Lower leg skin (tissue), 4 donors: ENCODE measurements around the gene IGSF9. TPM values are rescaled to one million over a fixed set of nuclear protein-coding genes. Genes with fewer than 3 reads are reported as not detected.

Source experiments
- DNase-seq, 2 donors: peaks; one replicate each; pipeline ENCODE4 v3.0.0-alpha.2; 2019; ENCODE audit warnings: low spot score in 2 of 2
- H3K4me3 ChIP-seq: fragments of 200-600 bp; sonication (generic); 2 replicates; pipeline ENCODE4 v1.5.1; 2017; ENCODE audit warnings: mild to moderate bottlenecking, low read depth; ENCODE audit not compliant: poor library complexity, severe bottlenecking
- POLR2A ChIP-seq, 2 donors: fragments of 450-650 bp; IDR thresholded peaks; one replicate each; pipeline ENCODE4 v1.6.1; 2016 to 2017; ENCODE audit warnings: antibody characterized with exemption in 2 of 2, mild to moderate bottlenecking in 1 of 2, moderate library complexity in 1 of 2
- WGBS, 2 donors: methylation state at CpG; one replicate each; pipeline ENCODE4 v1.1.5; 2018; 5-methylcytosine and 5-hydroxymethylcytosine counted together
- intact Hi-C: fragments of 100-400 bp; cut with DNase I; formaldehyde crosslinking; loops from one replicate; pipeline ENCODE4 v1.15.0; 2023; ENCODE audit warnings: low total_unique reads
- total RNA-seq, 4 donors: library from RNA; depleted of rRNA; stranded (reverse); fragments of >200 nt; gene quantifications; one replicate each; pipeline ENCODE4 v1.1.0, GENCODE V29; 2016
- TF ChIP-seq, protein P1 (sequence below), 3 donors: fragments of 450-650 bp; IDR thresholded peaks; one replicate each; pipeline ENCODE4 v1.5.1; 2016; ENCODE audit warnings: antibody characterized with exemption in 3 of 3, mild to moderate bottlenecking in 3 of 3, moderate library complexity in 2 of 3

Gene IGSF9
- total RNA-seq, 4 donors from 2014 or later = 17.7 to 29.6 (median 19.6) TPM

DNA sequence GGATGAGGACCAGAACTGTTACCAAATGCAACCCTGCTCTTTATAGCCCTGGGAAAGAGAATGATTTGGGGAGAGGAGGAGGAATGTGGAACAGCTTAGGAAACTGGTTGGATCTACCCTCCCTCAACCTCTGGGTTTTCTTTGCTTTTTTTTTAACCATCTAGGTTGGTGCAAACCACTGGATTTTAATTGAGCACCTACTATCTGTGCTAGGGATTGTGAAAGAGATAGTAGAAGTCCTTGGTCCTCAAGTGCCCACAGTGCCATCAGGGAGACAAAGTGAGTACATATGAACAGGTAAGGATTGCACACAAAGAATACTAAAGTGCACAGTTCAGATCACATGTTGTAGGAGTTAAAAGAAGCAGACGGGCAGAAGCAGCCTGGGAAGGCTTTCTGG lies 24.8 kb downstream of the IGSF9 start:
- no peak overlapping the region for H3K4me3 ChIP-seq
- no peak for DNase-seq
- TF ChIP-seq POLR2A (IDR thresholded peaks at IDR 0.05) = no peak
- TF ChIP-seq, protein P1, sequence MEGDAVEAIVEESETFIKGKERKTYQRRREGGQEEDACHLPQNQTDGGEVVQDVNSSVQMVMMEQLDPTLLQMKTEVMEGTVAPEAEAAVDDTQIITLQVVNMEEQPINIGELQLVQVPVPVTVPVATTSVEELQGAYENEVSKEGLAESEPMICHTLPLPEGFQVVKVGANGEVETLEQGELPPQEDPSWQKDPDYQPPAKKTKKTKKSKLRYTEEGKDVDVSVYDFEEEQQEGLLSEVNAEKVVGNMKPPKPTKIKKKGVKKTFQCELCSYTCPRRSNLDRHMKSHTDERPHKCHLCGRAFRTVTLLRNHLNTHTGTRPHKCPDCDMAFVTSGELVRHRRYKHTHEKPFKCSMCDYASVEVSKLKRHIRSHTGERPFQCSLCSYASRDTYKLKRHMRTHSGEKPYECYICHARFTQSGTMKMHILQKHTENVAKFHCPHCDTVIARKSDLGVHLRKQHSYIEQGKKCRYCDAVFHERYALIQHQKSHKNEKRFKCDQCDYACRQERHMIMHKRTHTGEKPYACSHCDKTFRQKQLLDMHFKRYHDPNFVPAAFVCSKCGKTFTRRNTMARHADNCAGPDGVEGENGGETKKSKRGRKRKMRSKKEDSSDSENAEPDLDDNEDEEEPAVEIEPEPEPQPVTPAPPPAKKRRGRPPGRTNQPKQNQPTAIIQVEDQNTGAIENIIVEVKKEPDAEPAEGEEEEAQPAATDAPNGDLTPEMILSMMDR (IDR thresholded peaks at IDR 0.05) = no peak
- intact Hi-C loops = no loop called here
- WGBS, 2 donors = 46 to 49% methylated on average over 1 of the region's 1 CpG

DNA sequence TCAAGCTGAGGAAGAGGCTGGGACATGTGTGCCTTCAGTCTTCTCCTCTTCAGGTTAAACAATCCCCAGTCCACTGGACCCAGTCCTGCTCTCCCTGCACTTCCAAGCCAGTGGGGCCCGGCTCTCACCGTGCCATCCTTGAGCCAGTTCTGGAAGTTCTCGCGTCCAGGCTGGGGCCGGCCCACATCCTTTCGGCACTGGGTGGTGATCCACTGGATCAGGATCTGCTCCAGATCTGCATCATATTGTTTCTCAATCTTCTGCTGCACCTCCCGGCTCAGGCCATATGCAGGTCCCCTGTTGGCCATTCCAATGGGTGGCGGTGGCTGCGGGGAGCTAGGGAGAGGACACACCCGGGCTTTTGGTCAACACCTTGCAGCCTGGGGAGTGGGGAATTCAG lies 25.2 kb downstream of the IGSF9 start:
- WGBS, 2 donors = 70 to 71% methylated on average over 10 of the region's 10 CpGs
- TF ChIP-seq, protein P1 (IDR thresholded peaks at IDR 0.05) = no peak
- TF ChIP-seq POLR2A (IDR thresholded peaks at IDR 0.05) = no peak
- no peak overlapping the region for H3K4me3 ChIP-seq
- intact Hi-C loops = no loop called here
- no peak for DNase-seq

DNA sequence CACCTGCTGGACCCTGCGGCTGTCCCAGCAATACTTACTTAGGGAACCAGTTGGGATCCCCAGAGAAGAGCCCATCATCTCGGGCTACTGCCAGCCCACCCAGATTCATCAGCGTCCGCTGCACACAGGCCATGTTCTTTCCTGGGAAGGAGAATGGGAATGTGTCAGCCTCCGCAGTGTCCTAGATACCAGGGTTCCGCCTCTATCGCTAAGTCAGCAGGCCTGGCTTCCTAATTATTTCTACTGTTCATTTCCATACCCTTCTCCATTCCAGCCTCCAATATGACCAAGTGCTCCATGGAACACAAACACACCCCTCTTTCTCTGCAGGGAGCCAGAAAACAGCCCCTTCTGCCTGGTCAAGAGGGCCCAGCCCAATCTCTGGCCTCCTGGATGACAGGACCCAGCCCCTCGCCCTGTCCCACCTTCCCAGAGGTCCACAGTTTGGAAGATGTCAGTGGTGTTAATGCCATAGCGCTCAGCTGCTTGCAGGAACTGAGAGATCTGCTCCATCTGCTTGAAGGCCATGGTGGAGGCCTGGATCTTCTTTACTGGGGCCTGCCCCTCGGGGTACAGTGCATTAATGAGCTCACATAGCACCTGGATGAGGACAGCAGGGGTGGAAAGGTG lies 26.1 kb downstream of the IGSF9 start:
- TF ChIP-seq, protein P1 (IDR thresholded peaks at IDR 0.05) = no peak
- TF ChIP-seq POLR2A (IDR thresholded peaks at IDR 0.05) = no peak
- H3K4me3 ChIP-seq = no peak overlapping the region
- no peak for DNase-seq
- 88% methylated on average over 10 of the region's 10 CpGs for WGBS, 2 donors
- intact Hi-C loops = no loop called here

DNA sequence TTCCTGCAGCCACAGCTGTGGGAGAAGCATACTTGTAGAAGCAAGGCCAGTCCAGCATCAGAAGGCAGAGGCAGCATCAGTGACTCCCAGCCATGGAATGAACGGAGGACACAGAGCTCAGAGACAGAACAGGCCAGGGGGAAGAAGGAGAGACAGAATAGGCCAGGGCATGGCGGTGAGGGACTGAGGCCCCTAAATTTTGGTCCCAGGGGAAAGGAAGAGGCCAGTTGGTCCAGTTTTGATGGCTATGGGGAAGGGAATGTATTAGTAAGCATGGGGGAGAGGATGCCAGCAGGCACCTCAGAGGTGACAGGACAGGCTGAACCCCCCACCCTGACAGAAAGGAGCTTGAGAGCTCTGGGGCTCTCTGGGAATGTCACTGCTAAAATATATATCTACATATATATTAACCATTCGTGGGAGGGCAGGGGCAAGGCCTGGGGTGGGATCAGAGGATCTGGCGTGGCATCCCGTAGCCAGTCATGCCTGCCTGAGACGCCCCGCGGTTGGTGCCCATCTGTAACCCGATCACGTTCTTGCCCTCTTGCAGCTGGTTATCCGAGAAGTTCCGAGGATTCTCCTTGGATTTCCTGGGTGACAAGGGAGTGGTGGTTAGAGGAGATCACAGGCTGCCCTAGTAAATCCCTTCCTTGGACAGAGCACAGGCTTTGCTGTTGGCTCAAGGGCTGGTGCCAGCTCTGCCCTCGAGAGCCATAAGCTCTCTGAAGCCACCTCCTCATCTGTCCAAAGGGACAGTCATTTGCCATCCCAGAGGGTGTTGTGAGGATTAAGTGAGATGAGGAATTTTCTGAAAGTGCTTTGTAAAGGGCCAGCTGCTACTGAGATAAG lies 26.8 kb downstream of the IGSF9 start:
- WGBS, 2 donors = 71 to 74% methylated on average over 13 of the region's 13 CpGs
- no peak overlapping the region for H3K4me3 ChIP-seq
- intact Hi-C loops = no loop called here
- no peak for TF ChIP-seq POLR2A (IDR thresholded peaks at IDR 0.05)
- TF ChIP-seq, protein P1 (IDR thresholded peaks at IDR 0.05) = no peak
- DNase-seq = no peak

DNA sequence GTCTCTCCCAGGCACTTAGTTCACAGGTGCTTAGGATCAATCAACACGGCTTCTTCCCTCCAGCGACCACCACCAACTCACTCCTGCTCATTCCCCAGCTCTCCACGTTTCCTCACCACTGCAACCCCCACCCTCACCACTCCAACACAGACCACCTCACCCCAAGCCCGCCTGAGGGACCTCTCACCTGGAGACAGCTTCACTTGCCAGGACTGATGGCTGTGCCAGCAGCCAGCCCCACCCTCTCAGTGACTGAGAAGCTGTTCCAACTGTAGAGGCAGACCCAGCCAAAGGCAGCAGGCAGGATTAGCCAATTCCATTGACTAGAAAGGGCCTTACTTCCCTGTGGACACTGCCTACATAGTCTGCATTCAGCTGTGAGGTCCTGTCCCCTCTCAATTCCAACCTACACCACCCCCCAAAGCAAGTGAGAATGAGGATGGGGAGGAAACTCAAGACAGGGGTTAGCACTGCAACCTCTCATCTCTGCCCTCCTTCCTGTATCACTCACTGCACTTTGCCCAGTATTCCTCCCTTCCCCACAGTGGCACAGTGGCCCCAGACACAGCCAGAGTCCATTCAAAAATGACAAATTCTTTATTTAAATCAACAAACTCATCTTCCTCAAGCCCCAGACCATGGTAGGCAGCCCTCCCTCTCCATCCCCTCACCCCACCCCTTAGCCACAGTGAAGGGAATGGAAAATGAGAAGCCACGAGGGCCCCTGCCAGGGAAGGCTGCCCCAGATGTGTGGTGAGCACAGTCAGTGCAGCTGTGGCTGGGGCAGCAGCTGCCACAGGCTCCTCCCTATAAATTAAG lies 27.7 kb downstream of the IGSF9 start:
- H3K4me3 ChIP-seq = no peak overlapping the region
- WGBS, 2 donors = 45 to 55% methylated on average over 5 of the region's 5 CpGs
- intact Hi-C loops = no loop called here
- no peak for DNase-seq
- TF ChIP-seq POLR2A (IDR thresholded peaks at IDR 0.05) = no peak
- TF ChIP-seq, protein P1 (IDR thresholded peaks at IDR 0.05) = no peak
